GM04503 (cell line): ENCODE measurements around the gene PIGB.
A peak's percentile ranks its signal among the peaks of the same experiment; 100 is the strongest.
"Not testable (repeated sequence)": the region's sequence is repeated elsewhere in the genome, so short reads cannot be mapped to it uniquely, and the experiment has no call there.

Experiments
- DNase-seq: peaks from one replicate; pipeline ENCODE4 v3.0.0-alpha.2; 2012; ENCODE audit warnings: low read depth

Gene PIGB

GRCh38 chr15:55302801-55303200 is 16.2 kb upstream of the PIGB start:
- DNase-seq, result not testable (repeated sequence)

- no peak for DNase-seq
Observed at GRCh38 chr15:55319537-55320237, 665 bp downstream of the PIGB start.

DNA sequence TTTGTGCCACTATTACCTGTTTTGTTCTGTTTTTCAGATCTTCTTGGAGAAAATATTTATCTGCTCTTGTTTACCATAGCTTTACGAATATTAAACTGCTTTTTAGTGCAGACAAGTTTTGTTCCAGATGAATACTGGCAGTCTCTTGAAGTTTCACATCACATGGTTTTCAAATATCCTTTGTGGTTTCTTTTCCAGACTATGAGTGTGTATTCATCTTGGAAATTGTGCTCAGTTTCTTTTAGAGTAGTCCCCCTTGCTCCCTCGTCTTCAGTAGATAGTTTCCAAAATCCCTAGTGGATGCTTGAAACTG is 1.2 kb downstream of the PIGB start:
- DNase-seq, result no peak

- no peak for DNase-seq
Observed at GRCh38 chr15:55320963-55321362, 1.9 kb downstream of the PIGB start.

- DNase-seq, result no peak
Observed at GRCh38 chr15:55322467-55322866, 3.4 kb downstream of the PIGB start.

DNA sequence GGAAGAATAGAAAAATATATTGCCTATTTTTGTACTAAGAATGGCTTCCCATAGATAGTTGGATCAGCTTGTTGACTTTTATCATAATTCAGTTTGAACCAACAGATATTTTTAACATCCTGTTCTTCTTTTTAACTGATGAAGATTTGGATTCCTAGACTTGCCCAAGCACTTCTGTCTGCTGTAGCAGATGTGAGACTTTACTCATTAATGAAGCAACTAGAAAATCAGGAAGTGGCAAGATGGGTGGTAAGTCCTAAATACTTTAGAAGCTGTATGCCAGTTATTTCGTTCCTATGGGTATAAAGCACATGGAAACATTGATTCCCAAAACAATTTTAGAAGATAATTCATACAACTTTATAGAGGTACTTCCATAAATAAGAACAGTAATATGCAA is 8.4 kb downstream of the PIGB start:
- DNase-seq, result no peak

GRCh38 chr15:55334371-55334770 is 15.3 kb downstream of the PIGB start:
- DNase-seq, result no peak

GRCh38 chr15:55334997-55335396 is 16.0 kb downstream of the PIGB start:
- DNase-seq, result no peak

- no peak for DNase-seq
Observed at GRCh38 chr15:55337160-55337559, 18.1 kb downstream of the PIGB start.

DNA sequence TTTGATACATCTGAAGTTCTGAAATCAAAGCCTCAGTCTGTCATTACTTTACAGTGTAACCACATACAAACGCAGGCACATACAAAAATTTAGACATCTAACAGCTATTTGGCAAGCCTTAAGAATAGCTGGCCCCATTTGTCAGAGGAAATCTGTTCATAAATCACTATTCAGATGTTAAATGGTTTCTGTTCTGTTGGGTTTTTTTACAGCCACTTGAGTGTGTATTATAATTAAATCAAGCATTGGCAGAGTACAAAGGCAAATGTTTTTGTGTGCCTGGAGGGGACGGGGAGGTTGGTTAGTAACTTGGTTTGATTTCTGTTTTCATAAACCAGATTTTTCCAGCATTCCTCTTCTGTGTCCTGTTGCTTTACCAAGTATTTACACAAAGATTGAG is 24.1 kb downstream of the PIGB start:
- no peak for DNase-seq

GRCh38 chr15:55344206-55344605 is 25.2 kb downstream of the PIGB start:
- DNase-seq, result peak; percentile 42

- no peak for DNase-seq
Observed at GRCh38 chr15:55348281-55348778, 29.3 kb downstream of the PIGB start.

- no peak for DNase-seq
Observed at GRCh38 chr15:55349282-55349681, 30.3 kb downstream of the PIGB start.

GRCh38 chr15:55353025-55353424 is 34.0 kb downstream of the PIGB start:
- no peak for DNase-seq

DNA sequence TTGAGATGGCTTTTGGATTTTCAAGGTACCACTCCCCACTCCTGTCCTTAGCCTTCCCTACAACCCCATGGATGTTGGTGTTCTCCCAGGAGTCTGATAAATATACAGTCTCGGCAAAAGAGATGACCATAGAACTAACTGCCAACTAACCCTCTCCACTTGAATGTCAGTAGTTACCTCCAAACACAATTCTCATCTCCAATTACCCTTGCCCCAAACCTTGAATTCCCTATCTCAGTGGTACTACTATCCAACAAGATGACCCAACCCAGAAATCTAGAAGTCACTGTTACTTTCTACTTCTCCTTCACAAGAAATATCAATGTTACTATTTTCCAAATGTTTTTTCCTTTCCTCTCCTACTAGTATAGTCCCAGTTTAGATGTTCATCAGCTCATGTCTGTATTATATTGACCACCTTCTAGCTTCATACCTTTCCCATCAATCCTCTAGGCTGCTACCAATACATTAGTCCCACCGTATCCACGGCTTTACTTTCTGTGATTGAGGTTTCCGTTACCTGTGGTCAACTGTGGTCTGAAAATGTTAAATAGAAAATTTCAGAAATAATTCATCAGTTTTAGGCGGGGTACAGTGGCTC is 38.1 kb downstream of the PIGB start:
- no peak for DNase-seq

DNA sequence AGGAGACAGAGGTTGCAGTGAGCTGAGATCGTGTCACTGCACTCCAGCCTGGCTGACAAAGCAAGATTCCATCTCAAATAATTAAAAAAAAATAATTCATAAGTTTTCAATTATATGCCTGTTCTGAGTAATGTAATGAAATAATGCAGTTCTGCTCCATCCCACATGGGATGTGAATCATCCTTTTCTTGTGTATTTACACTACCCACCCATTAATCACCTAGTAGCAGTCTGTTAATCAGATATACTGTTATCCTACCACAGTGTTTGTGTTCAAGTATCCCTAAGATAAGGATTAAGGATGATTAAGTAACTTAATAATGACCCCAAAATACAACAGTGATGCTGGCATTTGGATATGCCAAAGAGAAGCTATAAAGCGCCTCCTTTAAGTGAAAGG is 38.8 kb downstream of the PIGB start:
- no peak for DNase-seq

- DNase-seq, result no peak
Observed at GRCh38 chr15:55358471-55358870, 39.4 kb downstream of the PIGB start.

GRCh38 chr15:55360256-55360655 is 41.2 kb downstream of the PIGB start:
- no peak for DNase-seq

DNA sequence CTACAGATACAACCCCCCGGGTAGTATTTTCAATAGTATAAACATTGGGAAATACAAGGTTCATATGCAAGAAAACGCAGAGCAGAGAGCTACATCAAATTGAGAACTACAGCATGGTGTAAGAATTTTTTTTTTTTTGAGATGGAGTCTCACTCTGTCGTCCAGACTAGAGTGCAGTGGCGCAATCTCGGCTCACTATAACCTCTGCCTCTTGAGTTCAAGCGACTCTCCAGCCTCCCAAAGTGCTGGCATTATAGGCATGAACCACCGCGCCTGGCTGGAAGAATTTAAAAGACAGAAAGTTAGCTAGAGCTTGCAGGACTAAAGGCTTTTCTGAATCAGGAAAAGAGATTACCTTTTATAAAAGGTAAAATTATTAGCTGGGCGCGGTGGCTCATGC is 42.0 kb downstream of the PIGB start:
- no peak for DNase-seq

DNA sequence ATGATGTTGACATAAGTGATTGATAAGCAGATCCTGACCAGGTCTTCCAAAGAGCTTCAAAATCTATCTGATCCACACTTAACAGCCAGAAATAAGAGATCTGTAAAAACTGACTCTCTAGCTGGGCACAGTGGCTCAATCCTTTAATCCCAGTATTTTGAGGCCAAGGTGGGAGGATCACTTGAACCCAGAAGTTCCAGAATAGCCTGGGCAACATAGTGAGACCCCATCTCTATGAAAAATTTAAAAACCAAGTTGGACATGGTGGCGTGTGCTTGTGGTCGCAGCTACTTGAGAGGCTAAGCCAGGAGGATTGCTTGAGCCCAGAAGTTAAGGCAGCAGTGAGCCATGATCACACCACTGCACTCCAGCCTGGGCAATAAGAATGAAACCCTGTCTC is 43.6 kb downstream of the PIGB start:
- no peak for DNase-seq

DNA sequence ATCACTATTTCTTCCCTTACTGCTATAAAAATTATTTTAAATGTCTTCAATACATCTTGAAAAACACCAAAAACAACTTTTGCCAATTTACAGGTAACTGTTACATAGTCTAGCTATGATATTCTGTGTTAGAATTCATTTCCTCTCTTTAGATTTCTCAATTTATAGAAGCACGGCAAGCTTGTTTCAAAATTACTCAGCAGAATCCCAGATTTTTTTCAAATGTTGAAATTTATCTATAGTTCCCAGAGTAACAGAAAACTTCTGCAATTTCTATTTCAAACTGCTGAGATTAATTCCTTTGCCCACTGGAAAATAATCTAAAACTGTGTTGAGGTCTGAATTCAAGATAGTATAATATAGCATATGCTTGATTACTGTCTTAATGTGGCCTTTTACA is 48.0 kb downstream of the PIGB start:
- DNase-seq, result no peak

- no peak for DNase-seq
Observed at GRCh38 chr15:55372701-55373440, 53.8 kb downstream of the PIGB start.

- DNase-seq, result no peak
Observed at GRCh38 chr15:55379095-55379494, 60.1 kb downstream of the PIGB start.
